Skeletal muscle satellite cell (primary cell): ENCODE results near the gene NHERF2. TPM values are rescaled to one million over a fixed set of nuclear protein-coding genes. Genes with fewer than 3 reads are reported as not detected.
A peak's percentile ranks its signal among the peaks of the same experiment; 100 is the strongest.

Source experiments
- H3K27me3 ChIP-seq: 2 replicates; pipeline ENCODE4 v1.7.0; 2013; ENCODE audit warnings: low read length; ENCODE audit not compliant: control insufficient read depth, insufficient read depth
- H3K36me3 ChIP-seq: 2 replicates; pipeline ENCODE4 v1.7.0; 2013; ENCODE audit warnings: mild to moderate bottlenecking, control low read depth, low read length; ENCODE audit not compliant: insufficient read depth
- H3K4me1 ChIP-seq: 2 replicates; pipeline ENCODE4 v1.7.0; 2013; ENCODE audit warnings: low read length; ENCODE audit not compliant: control insufficient read depth, insufficient read depth
- H3K4me2 ChIP-seq: 2 replicates; pipeline ENCODE4 v1.7.0; 2013; ENCODE audit warnings: mild to moderate bottlenecking, low read length
- H3K4me3 ChIP-seq: 2 replicates; pipeline ENCODE4 v1.7.0; 2013; ENCODE audit warnings: low read length
- H3K9ac ChIP-seq: 2 replicates; pipeline ENCODE4 v1.7.0; 2013; ENCODE audit warnings: mild to moderate bottlenecking, low read depth, low read length, moderate library complexity
- H3K9me3 ChIP-seq: replicated peaks from 2 replicates; pipeline ENCODE4 v1.7.0; 2013; ENCODE audit warnings: mild to moderate bottlenecking, control low read depth, low read length
- total RNA-seq: library from RNA; depleted of rRNA; stranded (reverse); fragments of >200 nt; gene quantifications from 2 replicates; pipeline ENCODE4 v1.2.3, GENCODE V29; 2012; rRNA removed

NHERF2 gene
- total RNA-seq: 3.5 and 6.1 TPM in 2 replicates

GRCh38 chr16:2026461-2027023 lies at the start of gene NHERF2:
NHERF2 (plus strand) TSS chr16:2026902; CDS start chr16:2027006, 104 bp downstream.
- H3K4me2 ChIP-seq: peak within 1 kb of the TSS; percentile 85
- H3K27me3 ChIP-seq: no peaks in the 10 kb centered on the region
- peak within 1 kb of the TSS; percentile 51 for H3K9ac ChIP-seq
- H3K9me3 ChIP-seq: no peaks in the 10 kb centered on the region
- H3K36me3 ChIP-seq: peaks cover 4% of the 10 kb centered on the region
- peak within 1 kb of the TSS; percentile 68 for H3K4me3 ChIP-seq
- peaks cover 22% of the 10 kb centered on the region for H3K4me1 ChIP-seq

GRCh38 chr16:1976951-1977874 lies 49.5 kb upstream of the NHERF2 start:
- Histone ChIP-seq H3K4me2 (no peak overlapping the region), H3K4me1 (peaks cover 4% of the 10 kb centered on the region), H3K9me3 (no peaks in the 10 kb centered on the region), H3K9ac (no peak overlapping the region), H3K36me3 (peaks cover 50% of the 10 kb centered on the region), H3K27me3 (peaks cover 28% of the 10 kb centered on the region), H3K4me3 (no peak overlapping the region)

- H3K9ac ChIP-seq: no peak overlapping the region
- H3K36me3 ChIP-seq: peaks cover 50% of the 10 kb centered on the region
- H3K4me1 ChIP-seq: peaks cover under 1% of the 10 kb centered on the region
- H3K9me3 ChIP-seq: no peaks in the 10 kb centered on the region
- no peak overlapping the region for H3K4me2 ChIP-seq
- peaks cover 33% of the 10 kb centered on the region for H3K27me3 ChIP-seq
- no peak overlapping the region for H3K4me3 ChIP-seq
Measured at GRCh38 chr16:1977875-1978268, 48.8 kb upstream of the NHERF2 start.

GRCh38 chr16:1978476-1979120 lies 48.1 kb upstream of the NHERF2 start:
- H3K4me2 ChIP-seq: no peak overlapping the region
- peaks cover 50% of the 10 kb centered on the region for H3K36me3 ChIP-seq
- peaks cover 4% of the 10 kb centered on the region for H3K4me1 ChIP-seq
- no peak overlapping the region for H3K9ac ChIP-seq
- peaks cover 33% of the 10 kb centered on the region for H3K27me3 ChIP-seq
- no peak overlapping the region for H3K4me3 ChIP-seq
- H3K9me3 ChIP-seq: no peaks in the 10 kb centered on the region

GRCh38 chr16:1979271-1980029 lies 47.3 kb upstream of the NHERF2 start:
- no peak overlapping the region for H3K4me3 ChIP-seq
- H3K4me1 ChIP-seq: peaks cover 6% of the 10 kb centered on the region
- H3K27me3 ChIP-seq: peaks cover 33% of the 10 kb centered on the region
- H3K4me2 ChIP-seq: no peak overlapping the region
- H3K9me3 ChIP-seq: no peaks in the 10 kb centered on the region
- peaks cover 46% of the 10 kb centered on the region for H3K36me3 ChIP-seq
- H3K9ac ChIP-seq: no peak overlapping the region

GRCh38 chr16:1980030-1980769 lies 46.5 kb upstream of the NHERF2 start:
- no peak overlapping the region for H3K9ac ChIP-seq
- no peak overlapping the region for H3K4me3 ChIP-seq
- peaks cover 33% of the 10 kb centered on the region for H3K27me3 ChIP-seq
- H3K4me1 ChIP-seq: peaks cover 14% of the 10 kb centered on the region
- H3K9me3 ChIP-seq: no peaks in the 10 kb centered on the region
- H3K36me3 ChIP-seq: peaks cover 39% of the 10 kb centered on the region
- H3K4me2 ChIP-seq: no peak overlapping the region

- no peak overlapping the region for H3K9ac ChIP-seq
- peaks cover 33% of the 10 kb centered on the region for H3K27me3 ChIP-seq
- H3K4me1 ChIP-seq: peaks cover 19% of the 10 kb centered on the region
- no peaks in the 10 kb centered on the region for H3K9me3 ChIP-seq
- H3K36me3 ChIP-seq: peaks cover 34% of the 10 kb centered on the region
- no peak overlapping the region for H3K4me2 ChIP-seq
- no peak overlapping the region for H3K4me3 ChIP-seq
Measured at GRCh38 chr16:1980770-1981087, 46.0 kb upstream of the NHERF2 start.

- Histone ChIP-seq H3K27me3 (peaks cover 33% of the 10 kb centered on the region), H3K4me2 (no peak within 1 kb of the TSS), H3K9ac (no peak within 1 kb of the TSS), H3K36me3 (peaks cover 35% of the 10 kb centered on the region), H3K9me3 (no peaks in the 10 kb centered on the region), H3K4me1 (peaks cover 22% of the 10 kb centered on the region), H3K4me3 (no peak within 1 kb of the TSS)
Measured at GRCh38 chr16:1981398-1981836, 45.3 kb upstream of the NHERF2 start, which contains the start of gene NOXO1. NOXO1 (minus strand) TSS chr16:1981469; CDS start chr16:1981179, 290 bp downstream.

- peaks cover 33% of the 10 kb centered on the region for H3K36me3 ChIP-seq
- H3K9me3 ChIP-seq: no peaks in the 10 kb centered on the region
- H3K4me3 ChIP-seq: no peak overlapping the region
- H3K4me2 ChIP-seq: no peak overlapping the region
- peaks cover 22% of the 10 kb centered on the region for H3K4me1 ChIP-seq
- H3K27me3 ChIP-seq: peaks cover 33% of the 10 kb centered on the region
- H3K9ac ChIP-seq: no peak overlapping the region
Measured at GRCh38 chr16:1982013-1982433, 44.7 kb upstream of the NHERF2 start.

- no peaks in the 10 kb centered on the region for H3K9me3 ChIP-seq
- H3K4me1 ChIP-seq: peaks cover 22% of the 10 kb centered on the region
- H3K27me3 ChIP-seq: peaks cover 33% of the 10 kb centered on the region
- peaks cover 25% of the 10 kb centered on the region for H3K36me3 ChIP-seq
- peak overlapping the region; percentile 87 for H3K4me3 ChIP-seq
- no peak overlapping the region for H3K9ac ChIP-seq
- peak overlapping the region; percentile 96 for H3K4me2 ChIP-seq
Measured at GRCh38 chr16:1982991-1983543, 43.6 kb upstream of the NHERF2 start.
